Muscle of leg (tissue), 11 donors: ENCODE results near the gene USP21. TPM values are rescaled to one million over a fixed set of nuclear protein-coding genes. Genes with fewer than 3 reads are reported as not detected.

Experiments used
- DNase-seq: peaks from one replicate; pipeline ENCODE4 v3.0.0; 2013
- H3K27ac ChIP-seq: one replicate; pipeline ENCODE4 v1.5.1; 2013; ENCODE audit warnings: mild to moderate bottlenecking, low read length, control low read depth
- H3K27me3 ChIP-seq: one replicate; pipeline ENCODE4 v1.6.1; 2013; ENCODE audit warnings: low read length; ENCODE audit not compliant: control insufficient read depth, insufficient read depth
- H3K36me3 ChIP-seq: one replicate; pipeline ENCODE4 v1.6.1; 2013; ENCODE audit warnings: low read length; ENCODE audit not compliant: control insufficient read depth, insufficient read depth
- H3K4me1 ChIP-seq: one replicate; pipeline ENCODE4 v1.6.1; 2013; ENCODE audit warnings: low read length; ENCODE audit not compliant: control insufficient read depth, insufficient read depth
- H3K4me3 ChIP-seq: one replicate; pipeline ENCODE4 v1.5.1; 2013; ENCODE audit warnings: low read length, control low read depth
- H3K9me3 ChIP-seq: replicated peaks from 2 replicates; pipeline ENCODE4 v1.6.1; 2013; ENCODE audit warnings: low read depth, low read length; ENCODE audit not compliant: control insufficient read depth
- WGBS: methylation state at CpG from one replicate; pipeline ENCODE4 v1.1.5; 2013; ENCODE audit warnings: missing lambda C conversion rate; ENCODE audit not compliant: insufficient coverage; 5-methylcytosine and 5-hydroxymethylcytosine counted together
- polyA plus RNA-seq, 8 donors: library from polyadenylated mRNA; unstranded; fragments of 120-200 nt; gene quantifications; one replicate each; pipeline versions ENCODE4 v1.2.1 to v1.2.3, GENCODE V29; 2013; ENCODE audit warnings: inconsistent platforms in 1 of 8, low replicate concordance in 1 of 8; ENCODE audit not compliant: insufficient read length in 8 of 8, insufficient read depth in 1 of 8
- total RNA-seq: library from RNA; stranded (reverse); fragments of 120-200 nt; gene quantifications from one replicate; pipeline ENCODE4 v1.2.4, GENCODE V29; 2013

Gene USP21
- total and polyA plus RNA-seq, 9 donors: 10.4 to 36.2 (median 26.2) TPM

DNA sequence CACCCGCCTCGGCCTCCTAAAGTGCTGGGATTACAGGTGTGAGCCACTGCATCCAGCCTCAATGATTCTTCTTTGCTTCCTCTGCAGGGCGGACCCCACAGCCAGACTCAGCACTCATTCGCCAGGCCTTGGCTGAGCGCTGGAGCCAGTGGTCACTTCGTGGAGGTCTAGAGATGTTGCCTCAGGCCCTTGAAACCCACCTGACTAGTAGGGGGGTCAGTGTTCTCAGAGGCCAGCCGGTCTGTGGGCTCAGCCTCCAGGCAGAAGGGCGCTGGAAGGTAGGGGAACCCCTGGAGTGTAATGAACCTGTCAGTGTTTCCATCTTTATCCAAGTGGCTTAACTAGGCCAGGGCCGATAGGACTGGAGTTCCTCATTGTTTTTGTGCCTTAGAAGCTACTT lies 9.6 kb downstream of the USP21 start:
- no peak overlapping the region for H3K27ac ChIP-seq
- peaks cover 63% of the 10 kb centered on the region for H3K36me3 ChIP-seq
- no peaks in the 10 kb centered on the region for H3K27me3 ChIP-seq
- H3K4me1 ChIP-seq: peaks cover 33% of the 10 kb centered on the region
- H3K9me3 ChIP-seq: no peaks in the 10 kb centered on the region
- no peak for DNase-seq
- no peak overlapping the region for H3K4me3 ChIP-seq
- 90% methylated on average over 8 of the region's 9 CpGs for WGBS

DNA sequence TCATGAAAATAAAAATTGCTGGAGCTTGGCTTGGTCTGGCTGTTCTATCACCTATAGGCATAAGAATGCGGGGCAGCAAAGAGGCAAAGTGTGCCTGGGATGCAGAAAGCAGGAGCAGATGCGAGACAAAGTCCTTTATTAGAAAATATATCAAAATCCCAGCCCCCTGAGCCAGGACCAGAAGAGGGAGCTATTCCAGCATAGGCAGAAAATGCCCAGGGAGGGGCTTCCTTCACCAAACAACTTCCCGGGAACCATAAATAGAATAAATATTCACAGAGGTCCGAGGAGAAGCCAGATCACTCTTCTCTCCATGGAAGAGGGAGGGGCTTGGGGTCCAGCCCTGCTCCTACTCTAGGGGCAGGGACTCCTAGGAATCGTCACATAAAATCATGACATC lies 11.9 kb downstream of the USP21 start:
- no peak for DNase-seq
- Histone ChIP-seq H3K27ac (no peak overlapping the region), H3K9me3 (no peaks in the 10 kb centered on the region), H3K36me3 (peaks cover 70% of the 10 kb centered on the region), H3K4me1 (peaks cover 24% of the 10 kb centered on the region), H3K27me3 (no peaks in the 10 kb centered on the region), H3K4me3 (no peak overlapping the region)
- WGBS: no CpG with 5 or more reads among the region's 5 CpGs

GRCh38 chr1:161171696-161172095 lies 12.4 kb downstream of the USP21 start:
- Histone ChIP-seq H3K4me3 (no peak overlapping the region), H3K27ac (no peak overlapping the region), H3K36me3 (peaks cover 71% of the 10 kb centered on the region), H3K27me3 (no peaks in the 10 kb centered on the region), H3K9me3 (no peaks in the 10 kb centered on the region), H3K4me1 (peaks cover 27% of the 10 kb centered on the region)
- 87% methylated on average over 10 of the region's 12 CpGs for WGBS
- DNase-seq: no peak

GRCh38 chr1:161172349-161172748 lies 13.0 kb downstream of the USP21 start:
- no peaks in the 10 kb centered on the region for H3K9me3 ChIP-seq
- H3K27me3 ChIP-seq: no peaks in the 10 kb centered on the region
- WGBS: no CpG with 5 or more reads among the region's 1 CpG
- H3K4me3 ChIP-seq: no peak overlapping the region
- no peak overlapping the region for H3K27ac ChIP-seq
- peaks cover 22% of the 10 kb centered on the region for H3K4me1 ChIP-seq
- H3K36me3 ChIP-seq: peaks cover 71% of the 10 kb centered on the region
- no peak for DNase-seq

DNA sequence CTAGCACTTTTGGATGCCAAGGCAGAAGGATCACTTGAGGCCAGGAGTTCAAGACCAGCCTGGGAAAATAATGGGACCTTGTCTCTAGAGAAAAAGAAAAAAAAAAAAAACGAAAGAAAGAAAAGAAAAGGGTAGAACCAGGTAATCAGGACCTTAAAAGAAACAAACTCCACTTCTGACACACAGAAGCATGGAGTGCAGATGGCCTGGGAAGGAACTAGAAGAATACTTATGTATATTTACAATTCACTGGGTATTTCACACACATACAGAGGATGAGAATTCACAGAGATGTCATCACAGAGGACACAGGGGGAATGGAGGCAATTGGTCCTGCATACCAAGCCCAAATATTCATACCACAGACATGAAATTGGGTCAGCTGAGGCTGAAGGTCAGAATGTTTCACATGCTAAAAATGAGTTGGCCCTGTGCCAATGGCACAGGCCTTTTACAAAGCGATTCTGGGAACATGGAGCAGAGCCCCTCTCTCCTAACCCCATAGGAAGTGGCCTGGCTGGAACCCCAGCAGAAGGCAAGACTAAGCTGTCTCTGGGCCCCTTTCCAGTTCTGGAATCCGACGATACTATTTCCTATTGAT lies 13.6 kb downstream of the USP21 start:
- 20% methylated on average over 1 of the region's 4 CpGs for WGBS
- Histone ChIP-seq H3K36me3 (peaks cover 70% of the 10 kb centered on the region), H3K9me3 (no peaks in the 10 kb centered on the region), H3K27me3 (no peaks in the 10 kb centered on the region), H3K27ac (no peak overlapping the region), H3K4me1 (peaks cover 25% of the 10 kb centered on the region), H3K4me3 (no peak overlapping the region)
- peak; percentile 72 for DNase-seq

- no peak overlapping the region for H3K27ac ChIP-seq
- peaks cover 65% of the 10 kb centered on the region for H3K36me3 ChIP-seq
- H3K4me3 ChIP-seq: no peak overlapping the region
- 97% methylated on average over 8 of the region's 11 CpGs for WGBS
- H3K4me1 ChIP-seq: peaks cover 25% of the 10 kb centered on the region
- no peaks in the 10 kb centered on the region for H3K27me3 ChIP-seq
- H3K9me3 ChIP-seq: no peaks in the 10 kb centered on the region
- DNase-seq: no peak
Observed at GRCh38 chr1:161173711-161174110, 14.4 kb downstream of the USP21 start.

GRCh38 chr1:161174911-161175310 lies 15.6 kb downstream of the USP21 start:
- H3K4me3 ChIP-seq: no peak overlapping the region
- H3K36me3 ChIP-seq: peaks cover 55% of the 10 kb centered on the region
- peaks cover 25% of the 10 kb centered on the region for H3K4me1 ChIP-seq
- 93% methylated on average over 11 of the region's 11 CpGs for WGBS
- H3K27ac ChIP-seq: no peak overlapping the region
- H3K27me3 ChIP-seq: no peaks in the 10 kb centered on the region
- no peaks in the 10 kb centered on the region for H3K9me3 ChIP-seq
- no peak for DNase-seq

DNA sequence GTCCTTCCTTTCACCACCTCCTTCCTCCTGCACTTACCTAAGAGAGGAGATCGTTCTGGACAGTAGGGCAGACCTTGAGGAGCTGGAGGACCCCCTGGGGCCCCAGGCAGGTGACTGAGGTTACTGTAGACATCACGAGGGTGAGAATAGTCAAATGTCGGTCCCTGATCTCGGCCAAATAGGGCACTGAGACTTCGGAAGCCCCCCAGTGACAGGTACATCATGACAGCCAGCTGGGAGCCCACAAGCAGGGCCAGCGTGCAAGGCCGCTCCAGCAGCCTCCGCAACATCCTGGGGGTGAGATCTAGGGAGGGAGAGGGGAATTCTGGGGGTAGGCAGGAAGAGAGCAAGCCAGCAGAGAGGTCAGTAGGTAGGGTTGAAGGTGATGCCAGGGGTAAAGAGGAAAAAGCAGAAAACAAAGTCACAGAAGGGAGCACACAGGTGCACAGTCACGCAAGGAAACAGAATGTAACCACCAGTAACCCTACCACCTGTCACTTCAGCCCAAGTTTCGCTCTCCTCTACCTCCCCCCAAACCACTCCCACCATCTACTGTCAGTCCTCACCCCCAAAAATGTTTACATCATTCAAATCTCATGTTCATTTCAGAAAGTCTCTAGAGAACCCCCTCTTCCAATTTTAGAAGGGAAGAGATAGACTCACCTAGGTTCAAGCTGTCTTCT lies 16.6 kb downstream of the USP21 start:
- H3K9me3 ChIP-seq: no peaks in the 10 kb centered on the region
- no peak for DNase-seq
- H3K36me3 ChIP-seq: peaks cover 48% of the 10 kb centered on the region
- H3K4me1 ChIP-seq: peaks cover 25% of the 10 kb centered on the region
- WGBS: 93% methylated on average over 8 of the region's 10 CpGs
- H3K4me3 ChIP-seq: peak overlapping the region; percentile 96
- no peaks in the 10 kb centered on the region for H3K27me3 ChIP-seq
- H3K27ac ChIP-seq: no peak overlapping the region

DNA sequence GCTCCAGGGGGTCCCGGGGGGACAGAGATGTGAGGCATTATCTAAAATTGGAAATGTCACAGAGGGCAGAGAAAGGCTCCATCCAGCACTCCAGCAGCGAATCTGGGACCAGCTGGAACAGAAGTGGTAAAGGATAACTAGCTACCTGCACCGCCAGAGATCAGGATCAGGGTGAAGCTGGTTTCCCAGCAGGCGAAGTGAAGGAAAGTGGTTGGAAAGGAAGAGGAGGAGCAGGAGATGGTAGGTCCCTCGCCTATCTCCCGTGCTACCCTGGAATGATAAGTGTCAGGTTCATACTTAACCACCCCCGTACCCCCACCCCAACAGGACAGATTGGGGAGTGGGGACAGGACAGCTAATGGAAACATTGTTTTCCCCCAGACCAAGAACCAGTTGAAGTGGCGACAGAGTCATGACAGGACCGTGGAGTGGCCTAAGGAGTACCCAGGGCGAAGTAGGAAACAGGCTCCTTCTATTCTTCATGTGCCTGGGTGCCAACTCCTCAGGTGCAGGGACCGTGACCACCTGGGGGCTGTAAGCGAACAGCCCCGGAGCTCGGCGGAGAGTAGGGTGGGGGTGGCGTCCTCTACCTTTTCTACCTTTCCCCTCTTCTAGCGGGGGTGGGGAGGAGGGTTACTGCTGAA lies 17.3 kb downstream of the USP21 start:
- Histone ChIP-seq H3K4me1 (peaks cover 25% of the 10 kb centered on the region), H3K36me3 (peaks cover 41% of the 10 kb centered on the region), H3K27ac (peak overlapping the region; percentile 85), H3K9me3 (no peaks in the 10 kb centered on the region), H3K4me3 (peak overlapping the region; percentile 96), H3K27me3 (no peaks in the 10 kb centered on the region)
- DNase-seq: no peak
- 35% methylated on average over 5 of the region's 17 CpGs for WGBS

DNA sequence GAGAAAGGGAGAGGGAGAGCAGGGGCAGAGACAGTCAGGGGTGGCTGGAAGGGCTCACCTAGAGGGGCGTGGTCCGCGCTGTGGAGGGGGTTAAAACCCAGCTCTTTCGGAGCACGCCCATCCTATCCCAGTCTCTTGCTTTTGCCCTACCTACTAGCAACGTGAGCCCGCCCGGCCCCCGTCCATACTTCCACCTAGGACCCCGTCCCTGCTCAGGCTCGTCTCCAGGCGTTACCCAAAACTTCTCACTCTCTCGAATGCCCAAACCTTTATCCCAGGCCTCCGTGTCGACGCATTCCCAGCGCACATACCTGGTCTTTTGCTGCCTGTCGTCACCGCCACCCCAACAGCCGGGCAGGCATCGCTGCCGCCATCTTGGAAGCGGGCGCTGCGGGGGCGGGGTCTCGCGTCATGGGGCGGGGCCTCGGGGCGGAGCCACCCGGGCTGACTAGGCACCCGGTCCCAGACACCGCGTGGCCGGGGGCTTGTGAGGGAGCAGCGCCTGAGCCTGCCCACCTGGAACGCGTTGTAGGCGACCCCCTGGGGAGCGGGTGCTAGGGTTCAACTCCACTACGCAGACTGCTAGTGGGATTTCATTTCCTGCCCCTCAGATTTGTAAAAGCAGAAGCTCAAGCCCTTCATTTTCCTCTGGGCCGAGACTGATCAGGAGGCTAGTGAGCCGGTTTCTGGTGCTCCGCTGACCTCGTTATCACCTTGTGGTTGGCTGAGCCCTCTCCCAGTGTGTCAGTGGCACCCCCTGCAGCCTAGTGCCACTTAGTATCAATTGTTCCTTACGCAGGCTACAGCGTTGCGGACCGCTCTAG lies 18.0 kb downstream of the USP21 start, which contains the start of gene B4GALT3:
TSS of gene B4GALT3 (minus strand) at position 396 of the 824 bp plus-strand sequence. CDS start 1,447 bp downstream, outside the sequence.
- Histone ChIP-seq H3K27ac (peak within 1 kb of the TSS; percentile 86), H3K36me3 (peaks cover 34% of the 10 kb centered on the region), H3K4me1 (peaks cover 25% of the 10 kb centered on the region), H3K27me3 (no peaks in the 10 kb centered on the region), H3K9me3 (no peaks in the 10 kb centered on the region), H3K4me3 (peak within 1 kb of the TSS; percentile 96)
- 0% methylated on average over 41 of the region's 50 CpGs for WGBS
- peak; percentile 91 for DNase-seq
